Measurements from ENCODE around the gene KLHL29. TPM values are rescaled to one million over a fixed set of nuclear protein-coding genes. Genes with fewer than 3 reads are reported as not detected.

Gene KLHL29
- total RNA-seq, 1 donor from 2014 or later = 5.0 TPM

- Mint-ChIP-seq H3K36me3 (ENCODE audit: unreplicated experiment) (no peaks in the 10 kb centered on the region), H3K4me3 (ENCODE audit: unreplicated experiment) (no peak overlapping the region), H3K9me3 (ENCODE audit: unreplicated experiment) (no peaks in the 10 kb centered on the region), H3K4me1 (ENCODE audit: unreplicated experiment) (no peaks in the 10 kb centered on the region), H3K27me3 (ENCODE audit: unreplicated experiment) (no peaks in the 10 kb centered on the region), H3K27ac (ENCODE audit: unreplicated experiment) (no peak overlapping the region)
- no peak for DNase-seq (ENCODE audit: extremely low spot score, unreplicated experiment)
- TF ChIP-seq, protein P1, sequence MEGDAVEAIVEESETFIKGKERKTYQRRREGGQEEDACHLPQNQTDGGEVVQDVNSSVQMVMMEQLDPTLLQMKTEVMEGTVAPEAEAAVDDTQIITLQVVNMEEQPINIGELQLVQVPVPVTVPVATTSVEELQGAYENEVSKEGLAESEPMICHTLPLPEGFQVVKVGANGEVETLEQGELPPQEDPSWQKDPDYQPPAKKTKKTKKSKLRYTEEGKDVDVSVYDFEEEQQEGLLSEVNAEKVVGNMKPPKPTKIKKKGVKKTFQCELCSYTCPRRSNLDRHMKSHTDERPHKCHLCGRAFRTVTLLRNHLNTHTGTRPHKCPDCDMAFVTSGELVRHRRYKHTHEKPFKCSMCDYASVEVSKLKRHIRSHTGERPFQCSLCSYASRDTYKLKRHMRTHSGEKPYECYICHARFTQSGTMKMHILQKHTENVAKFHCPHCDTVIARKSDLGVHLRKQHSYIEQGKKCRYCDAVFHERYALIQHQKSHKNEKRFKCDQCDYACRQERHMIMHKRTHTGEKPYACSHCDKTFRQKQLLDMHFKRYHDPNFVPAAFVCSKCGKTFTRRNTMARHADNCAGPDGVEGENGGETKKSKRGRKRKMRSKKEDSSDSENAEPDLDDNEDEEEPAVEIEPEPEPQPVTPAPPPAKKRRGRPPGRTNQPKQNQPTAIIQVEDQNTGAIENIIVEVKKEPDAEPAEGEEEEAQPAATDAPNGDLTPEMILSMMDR (IDR thresholded peaks at IDR 0.05) = no peak
These were observed 297.5 kb downstream of the KLHL29 start for GRCh38 chr2:23682481-23682880.

GRCh38 chr2:23683001-23683400 lies 298.0 kb downstream of the KLHL29 start:
- Mint-ChIP-seq H3K4me1 (ENCODE audit: unreplicated experiment) (no peaks in the 10 kb centered on the region), H3K9me3 (ENCODE audit: unreplicated experiment) (no peaks in the 10 kb centered on the region), H3K27me3 (ENCODE audit: unreplicated experiment) (no peaks in the 10 kb centered on the region), H3K36me3 (ENCODE audit: unreplicated experiment) (no peaks in the 10 kb centered on the region), H3K27ac (ENCODE audit: unreplicated experiment) (no peak overlapping the region), H3K4me3 (ENCODE audit: unreplicated experiment) (no peak overlapping the region)
- TF ChIP-seq, protein P1 (IDR thresholded peaks at IDR 0.05) = no peak
- DNase-seq (ENCODE audit: extremely low spot score, unreplicated experiment) = no peak

DNA sequence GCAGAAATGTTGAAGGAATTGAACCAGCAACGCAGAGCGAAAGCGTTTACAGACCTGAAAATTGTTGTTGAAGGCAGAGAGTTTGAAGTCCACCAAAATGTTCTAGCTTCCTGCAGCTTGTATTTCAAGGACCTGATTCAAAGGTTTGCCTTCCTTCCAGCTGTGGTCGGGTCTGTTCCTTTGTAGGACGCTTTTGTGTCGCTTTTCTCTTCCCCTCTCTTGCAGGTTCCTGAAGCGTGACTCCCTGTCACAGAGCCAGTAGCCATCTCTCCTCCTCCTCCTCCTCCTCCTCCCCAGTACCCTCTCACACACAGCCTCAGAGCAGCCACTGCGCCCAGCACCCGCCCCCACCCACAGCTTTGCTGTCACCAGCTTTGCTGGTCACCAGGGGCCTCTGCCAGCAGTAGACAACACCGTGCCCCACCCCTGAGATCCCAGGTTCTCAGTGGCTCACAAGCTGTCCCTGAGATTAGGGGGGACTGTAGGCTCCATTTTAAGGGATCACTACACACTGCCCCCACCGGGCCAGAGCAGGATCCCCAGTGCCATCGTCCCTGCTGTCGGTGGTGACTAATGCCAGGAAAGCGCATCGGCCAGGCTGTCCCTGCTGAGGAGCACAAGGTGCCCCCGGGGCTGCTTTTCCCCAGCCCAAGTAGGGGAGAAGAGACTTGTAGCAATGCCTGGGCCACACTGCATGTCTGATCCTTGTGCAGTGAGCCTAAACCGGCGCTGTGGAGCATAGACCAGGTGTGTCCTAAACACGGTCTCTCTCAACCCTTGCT lies 299.6 kb downstream of the KLHL29 start:
- Mint-ChIP-seq H3K4me3 (ENCODE audit: unreplicated experiment) (no peak overlapping the region), H3K36me3 (ENCODE audit: unreplicated experiment) (no peaks in the 10 kb centered on the region), H3K9me3 (ENCODE audit: unreplicated experiment) (no peaks in the 10 kb centered on the region), H3K27ac (ENCODE audit: unreplicated experiment) (no peak overlapping the region), H3K4me1 (ENCODE audit: unreplicated experiment) (no peaks in the 10 kb centered on the region), H3K27me3 (ENCODE audit: unreplicated experiment) (no peaks in the 10 kb centered on the region)
- DNase-seq (ENCODE audit: extremely low spot score, unreplicated experiment) = no peak
- TF ChIP-seq, protein P1 (IDR thresholded peaks at IDR 0.05) = no peak

- TF ChIP-seq, protein P1 (IDR thresholded peaks at IDR 0.05) = no peak
- Mint-ChIP-seq H3K27ac (ENCODE audit: unreplicated experiment) (no peak overlapping the region), H3K36me3 (ENCODE audit: unreplicated experiment) (no peaks in the 10 kb centered on the region)
These were observed 300.2 kb downstream of the KLHL29 start for GRCh38 chr2:23685181-23685580.

GRCh38 chr2:23685706-23686105 lies 300.7 kb downstream of the KLHL29 start:
- no peaks in the 10 kb centered on the region for H3K27me3 Mint-ChIP-seq (ENCODE audit: unreplicated experiment)
- no peak overlapping the region for H3K4me3 Mint-ChIP-seq (ENCODE audit: unreplicated experiment)
- DNase-seq (ENCODE audit: extremely low spot score, unreplicated experiment) = no peak
- no peaks in the 10 kb centered on the region for H3K4me1 Mint-ChIP-seq (ENCODE audit: unreplicated experiment)
- H3K27ac Mint-ChIP-seq (ENCODE audit: unreplicated experiment) = no peak overlapping the region
- TF ChIP-seq, protein P1 (IDR thresholded peaks at IDR 0.05) = no peak
- H3K36me3 Mint-ChIP-seq (ENCODE audit: unreplicated experiment) = no peaks in the 10 kb centered on the region
- H3K9me3 Mint-ChIP-seq (ENCODE audit: unreplicated experiment) = no peaks in the 10 kb centered on the region

More at GRCh38 chr2:23685181-23685580, 300.2 kb downstream of the KLHL29 start:
- DNase-seq (ENCODE audit: extremely low spot score, unreplicated experiment) = no peak
- Mint-ChIP-seq H3K4me1 (ENCODE audit: unreplicated experiment) (no peaks in the 10 kb centered on the region), H3K27me3 (ENCODE audit: unreplicated experiment) (no peaks in the 10 kb centered on the region), H3K4me3 (ENCODE audit: unreplicated experiment) (no peak overlapping the region), H3K9me3 (ENCODE audit: unreplicated experiment) (no peaks in the 10 kb centered on the region)
